HG03378 (cell line): ENCODE results near the gene SRGAP2C.
"Not testable (repeated sequence)": the region's sequence is repeated elsewhere in the genome, so short reads cannot be mapped to it uniquely, and the experiment has no call there.

Experiments
- ATAC-seq: cut with Tn5 transposase; IDR thresholded peaks from one replicate; pipeline ENCODE4 v1.9.1; 2021; ENCODE audit warnings: mild to moderate bottlenecking, moderate library complexity; ENCODE audit not compliant: unreplicated experiment

SRGAP2C gene

GRCh38 chr1:121278202-121278601, 93.4 kb downstream of the SRGAP2C start:
- not testable (repeated sequence) for ATAC-seq

DNA sequence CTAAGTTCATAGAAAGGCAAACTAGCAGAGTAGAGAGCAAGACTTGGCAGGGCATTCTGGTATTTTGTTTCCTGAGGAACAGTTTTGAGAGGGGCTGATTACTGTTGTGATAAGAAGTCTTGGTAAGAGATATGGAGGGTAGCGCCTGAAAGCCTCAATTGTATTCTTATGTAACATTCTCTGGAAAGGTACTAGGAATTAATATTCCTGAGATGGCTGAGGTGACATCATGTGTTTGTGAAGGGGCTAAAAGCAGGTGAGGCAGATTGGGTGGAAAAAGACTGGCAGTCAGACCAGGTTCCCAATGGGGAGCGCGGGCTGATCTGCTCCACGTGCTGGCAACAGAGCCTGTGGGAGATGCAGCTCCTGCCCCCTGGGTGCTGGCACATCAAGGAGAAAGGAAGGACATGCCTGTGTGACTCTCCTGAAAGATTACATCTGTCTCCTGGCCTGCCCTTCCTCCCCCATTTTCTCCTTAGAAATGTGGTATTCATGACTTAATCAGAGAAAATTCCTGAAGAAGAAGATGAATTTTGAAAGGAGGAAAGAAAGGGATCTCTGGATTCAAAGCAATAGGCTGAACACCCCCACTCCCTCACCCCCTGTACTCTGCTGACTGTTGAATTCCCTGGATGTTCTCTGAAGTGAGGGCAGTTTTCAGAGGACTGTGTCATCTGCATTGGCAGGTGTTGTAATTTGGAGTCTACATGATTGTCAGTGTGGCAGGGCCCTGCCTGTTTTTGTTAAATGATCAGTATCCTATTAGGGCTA, 94.2 kb downstream of the SRGAP2C start:
- ATAC-seq, result not testable (repeated sequence)

DNA sequence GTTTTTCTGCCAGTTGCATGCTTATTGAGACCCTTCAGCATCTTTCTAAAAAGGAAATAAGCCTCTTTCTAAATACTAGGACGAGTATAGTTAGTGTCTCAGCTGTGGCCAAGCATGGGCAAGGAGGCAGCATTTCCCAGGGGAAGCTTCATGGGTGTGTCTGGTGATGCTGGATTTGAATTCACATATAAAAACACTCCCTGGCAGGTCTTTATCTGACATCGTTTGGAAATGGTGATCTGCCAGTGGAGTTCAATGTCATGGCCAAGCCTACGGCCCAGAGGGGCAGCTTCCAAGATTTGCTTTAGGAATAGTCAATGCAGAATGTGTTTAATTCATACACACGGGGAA, 94.7 kb downstream of the SRGAP2C start:
- not testable (repeated sequence) for ATAC-seq

- not testable (repeated sequence) for ATAC-seq
Observed at GRCh38 chr1:121280699-121281317, 96.0 kb downstream of the SRGAP2C start.

DNA sequence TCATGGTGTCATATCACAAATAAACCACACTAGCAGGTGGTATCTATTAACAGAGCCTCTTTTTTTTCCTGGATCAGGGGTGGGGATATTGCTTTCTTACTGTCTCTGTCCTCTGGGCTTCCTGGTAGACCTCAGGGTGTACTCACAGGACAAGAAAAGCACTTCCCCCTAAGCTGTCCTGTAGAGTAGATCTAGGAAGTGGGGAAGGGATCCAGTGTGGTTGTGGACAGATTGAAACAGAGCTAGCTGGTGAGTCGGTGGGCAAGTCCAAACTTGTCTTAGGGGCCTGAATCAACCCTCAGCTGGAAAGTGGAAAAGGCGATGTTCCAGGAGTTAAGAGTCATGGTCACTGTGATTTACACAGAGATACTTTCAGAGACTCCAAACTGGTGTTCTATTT, 96.7 kb downstream of the SRGAP2C start:
- not testable (repeated sequence) for ATAC-seq

GRCh38 chr1:121283587-121284180, 98.9 kb downstream of the SRGAP2C start:
- not testable (repeated sequence) for ATAC-seq

DNA sequence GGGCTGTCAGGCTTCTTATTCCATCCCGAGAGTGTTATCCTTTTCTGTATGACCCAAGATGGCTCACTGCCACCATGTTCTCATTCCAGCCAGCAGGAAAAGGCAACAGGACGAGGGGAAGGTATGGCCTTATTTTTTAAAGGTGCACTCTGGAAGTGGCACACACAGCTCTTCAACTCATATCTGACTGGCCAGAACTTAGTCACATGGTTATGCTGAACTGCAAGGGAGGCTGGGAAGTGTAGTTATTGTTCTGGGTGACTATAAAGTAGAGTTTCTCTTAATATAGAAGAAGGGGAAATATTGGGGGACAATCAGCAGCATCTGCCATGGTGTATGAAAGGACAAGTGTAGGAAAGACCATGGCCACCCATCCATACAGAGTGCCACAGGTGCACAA, 107.8 kb downstream of the SRGAP2C start:
- not testable (repeated sequence) for ATAC-seq

- ATAC-seq, result not testable (repeated sequence)
Observed at GRCh38 chr1:121293263-121294204, 108.8 kb downstream of the SRGAP2C start.

- not testable (repeated sequence) for ATAC-seq
Observed at GRCh38 chr1:121294205-121294570, 109.4 kb downstream of the SRGAP2C start.

DNA sequence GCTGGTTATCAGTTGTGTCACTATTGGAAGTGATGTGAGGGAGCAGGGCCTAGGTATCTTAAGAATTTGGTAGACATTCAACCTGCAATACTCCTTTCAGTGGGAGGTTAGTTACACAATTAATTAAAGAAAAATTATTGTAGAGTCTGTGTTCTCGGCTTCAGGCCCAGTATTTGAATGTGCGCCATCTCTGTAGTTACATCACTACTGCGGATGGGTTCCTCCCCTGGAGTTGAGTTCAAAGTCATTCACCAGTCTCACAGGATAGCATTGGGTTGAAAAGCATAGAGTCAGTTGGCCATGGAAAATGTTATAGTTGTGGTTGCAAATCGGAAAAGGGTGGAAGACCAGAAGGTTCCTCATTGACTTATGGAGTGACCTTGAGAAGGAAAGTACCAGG, 111.8 kb downstream of the SRGAP2C start:
- ATAC-seq, result not testable (repeated sequence)

- ATAC-seq, result not testable (repeated sequence)
Observed at GRCh38 chr1:121298529-121298928, 113.8 kb downstream of the SRGAP2C start.

GRCh38 chr1:121299514-121300149, 114.9 kb downstream of the SRGAP2C start:
- ATAC-seq, result not testable (repeated sequence)

- ATAC-seq, result not testable (repeated sequence)
Observed at GRCh38 chr1:121301876-121302275, 117.1 kb downstream of the SRGAP2C start.

DNA sequence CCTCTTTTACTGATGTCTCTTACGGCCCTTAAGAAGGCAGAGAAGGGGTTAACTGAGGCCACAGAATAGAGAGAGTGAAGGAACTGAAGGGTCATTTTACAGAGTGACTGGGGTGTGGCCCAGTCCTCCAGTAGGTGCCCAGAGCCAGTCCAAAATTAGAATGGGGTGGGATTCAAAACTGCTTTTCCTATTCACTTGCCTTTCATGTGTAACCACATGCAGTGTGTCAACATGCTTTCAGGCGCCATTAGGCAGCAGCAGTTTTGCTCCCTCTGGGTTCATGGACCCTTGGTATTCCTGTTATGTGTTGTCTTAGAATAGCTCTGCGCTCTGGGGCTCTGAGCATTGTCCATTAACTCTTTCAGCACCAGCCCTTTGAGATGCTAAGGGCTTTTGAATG, 123.0 kb downstream of the SRGAP2C start:
- ATAC-seq, result not testable (repeated sequence)

DNA sequence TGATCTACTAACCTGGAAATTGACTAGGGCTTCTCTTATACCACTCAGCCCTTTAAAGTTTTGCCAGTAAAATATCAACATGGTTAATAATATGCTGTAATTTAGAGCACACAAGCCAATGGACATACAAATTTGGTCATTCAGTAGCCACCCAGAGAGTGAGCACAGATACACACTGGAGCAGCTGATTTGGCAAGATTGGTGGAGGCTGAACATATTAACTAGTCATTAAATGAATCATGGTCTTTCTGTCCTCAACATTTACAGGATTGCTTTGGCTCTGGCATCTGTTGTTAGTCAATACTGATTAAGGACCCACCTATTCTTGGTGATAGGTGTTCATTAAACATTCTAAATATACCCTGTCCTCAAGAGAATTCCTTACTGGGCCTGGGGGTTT, 130.7 kb downstream of the SRGAP2C start:
- not testable (repeated sequence) for ATAC-seq

- ATAC-seq, result not testable (repeated sequence)
Observed at GRCh38 chr1:121316081-121316480, 131.3 kb downstream of the SRGAP2C start.

DNA sequence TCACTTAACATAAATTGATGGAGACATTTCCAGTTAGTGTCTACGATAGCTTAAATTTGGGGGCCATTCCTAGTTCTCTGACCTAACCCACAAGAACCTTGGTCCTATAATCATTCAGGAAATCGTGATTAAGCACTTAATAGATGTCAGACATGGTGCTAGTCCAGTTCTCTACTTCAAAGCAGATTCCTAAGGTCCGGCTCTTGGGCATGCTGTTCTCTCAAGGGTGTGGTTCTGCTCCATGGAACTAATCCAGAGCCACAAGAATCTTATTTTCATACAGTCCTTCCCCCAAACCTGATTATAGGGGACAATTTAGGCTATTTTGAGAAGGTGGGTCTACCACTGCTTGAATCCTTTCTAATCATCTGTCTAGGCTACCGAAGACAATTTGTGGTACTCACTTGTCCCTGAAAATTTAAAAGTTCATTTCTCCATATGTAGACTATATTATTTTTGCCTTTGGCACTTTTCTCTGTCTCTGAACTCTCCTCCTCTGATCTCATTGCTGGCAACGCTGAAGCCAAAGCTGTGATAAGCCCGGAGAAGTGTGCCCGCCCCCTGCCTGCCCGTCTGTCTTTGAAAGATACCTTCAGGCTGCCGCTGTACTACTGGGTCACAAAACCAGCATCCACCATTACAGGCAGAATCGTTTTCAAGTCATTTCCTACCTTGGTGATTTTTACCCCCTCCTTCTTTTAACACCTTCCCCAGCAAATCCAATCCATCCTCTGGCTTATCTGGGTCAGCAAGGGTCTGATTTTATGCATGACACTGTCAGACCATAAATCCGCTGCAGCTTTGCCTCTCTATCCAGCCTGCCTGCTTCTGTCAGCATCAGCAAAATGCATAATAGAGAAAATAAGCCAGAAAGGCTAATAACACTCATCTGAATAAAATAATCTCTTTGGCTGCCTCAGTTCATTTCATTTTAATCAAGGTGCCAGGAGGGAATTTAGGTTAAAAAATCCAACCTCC, 133.0 kb downstream of the SRGAP2C start:
- ATAC-seq, result not testable (repeated sequence)

GRCh38 chr1:121318687-121319086, 133.9 kb downstream of the SRGAP2C start:
- ATAC-seq, result not testable (repeated sequence)

DNA sequence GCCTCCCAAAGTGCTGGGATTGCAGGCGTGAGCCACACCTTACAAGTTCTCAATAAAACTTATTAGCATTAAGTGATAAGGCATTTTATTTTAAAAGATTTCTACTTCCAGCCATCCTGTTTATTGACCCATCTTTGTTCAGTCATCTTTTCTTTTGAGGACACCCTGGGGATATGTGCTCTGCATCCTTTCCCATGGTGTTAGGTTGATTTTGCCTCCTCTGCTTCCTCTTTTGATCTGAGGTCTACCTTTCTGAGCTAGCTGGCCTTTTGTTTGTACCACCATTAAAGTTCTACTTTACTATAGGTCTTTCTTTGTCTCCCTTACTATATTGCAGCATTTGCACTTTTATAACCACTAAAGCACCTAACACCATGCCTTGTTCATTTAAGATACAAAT, 136.9 kb downstream of the SRGAP2C start:
- ATAC-seq, result not testable (repeated sequence)
